GM12801 (cell line): ENCODE measurements around the gene FBXL7.

Experiments
- CTCF ChIP-seq: IDR thresholded peaks from one replicate; pipeline ENCODE4 v1.5.1; 2011; ENCODE audit warnings: control low read depth; ENCODE audit not compliant: insufficient read length; ENCODE audit errors: extremely low read depth

Gene FBXL7

GRCh38 chr5:15776346-15776745 lies 276.4 kb downstream of the FBXL7 start:
- TF ChIP-seq CTCF: no peak

GRCh38 chr5:15783734-15784133 lies 283.8 kb downstream of the FBXL7 start:
- no peak for TF ChIP-seq CTCF

- TF ChIP-seq CTCF: no peak
These were observed 285.6 kb downstream of the FBXL7 start for GRCh38 chr5:15785531-15785981.

GRCh38 chr5:15786326-15786725 lies 286.3 kb downstream of the FBXL7 start:
- TF ChIP-seq CTCF: no peak

GRCh38 chr5:15786884-15787283 lies 286.9 kb downstream of the FBXL7 start:
- TF ChIP-seq CTCF: no peak

GRCh38 chr5:15787681-15788080 lies 287.7 kb downstream of the FBXL7 start:
- TF ChIP-seq CTCF: no peak

GRCh38 chr5:15789642-15790041 lies 289.7 kb downstream of the FBXL7 start:
- no peak for TF ChIP-seq CTCF

GRCh38 chr5:15790446-15791018 lies 290.6 kb downstream of the FBXL7 start:
- no peak for TF ChIP-seq CTCF
